GM21515 (cell line): ENCODE results near the gene PDSS2.
"Not testable (repeated sequence)": the region's sequence is repeated elsewhere in the genome, so short reads cannot be mapped to it uniquely, and the experiment has no call there.

Source experiments
- ATAC-seq: cut with Tn5 transposase; IDR thresholded peaks from one replicate; pipeline ENCODE4 v1.9.1; 2021; ENCODE audit not compliant: unreplicated experiment

The PDSS2 gene

DNA sequence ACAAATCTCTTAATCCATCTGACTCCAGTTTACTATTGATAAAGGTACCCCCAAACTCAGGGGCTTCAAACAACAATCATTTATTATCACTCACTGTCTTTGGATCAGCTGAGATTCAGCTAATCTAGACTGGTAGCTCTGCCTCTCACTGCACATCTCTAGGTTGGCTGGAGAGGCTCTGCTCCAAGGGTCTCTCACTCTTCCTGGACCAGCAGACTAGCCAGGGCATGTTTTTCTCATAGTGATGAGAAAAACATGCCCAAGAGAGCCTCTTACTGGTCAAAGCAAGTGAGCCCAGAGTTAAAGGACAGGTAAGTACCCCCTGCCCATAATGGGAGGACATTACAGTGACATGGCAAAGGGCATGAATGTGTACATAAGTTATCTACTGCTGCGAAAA is 228.9 kb downstream of the PDSS2 start:
- no peak for ATAC-seq

DNA sequence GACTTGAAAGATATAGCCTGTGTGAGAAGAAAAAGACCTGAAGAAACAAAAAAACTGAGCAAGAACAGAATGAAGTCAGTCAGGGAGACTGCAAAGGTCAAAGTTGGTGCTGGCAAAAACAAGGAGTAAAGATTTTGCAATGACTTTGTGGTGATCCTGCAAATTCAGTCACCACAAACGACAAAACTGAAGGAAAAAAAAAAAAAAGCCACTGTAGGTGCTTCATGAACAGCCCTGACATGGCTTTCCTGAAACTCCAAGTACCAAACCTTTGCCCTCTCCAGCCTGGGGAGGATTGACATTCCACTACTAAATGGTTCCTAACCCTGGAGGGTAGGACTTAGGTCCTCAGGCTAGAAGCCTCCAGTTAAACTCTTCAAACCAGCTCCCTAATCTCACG is 229.3 kb downstream of the PDSS2 start:
- ATAC-seq: no peak

DNA sequence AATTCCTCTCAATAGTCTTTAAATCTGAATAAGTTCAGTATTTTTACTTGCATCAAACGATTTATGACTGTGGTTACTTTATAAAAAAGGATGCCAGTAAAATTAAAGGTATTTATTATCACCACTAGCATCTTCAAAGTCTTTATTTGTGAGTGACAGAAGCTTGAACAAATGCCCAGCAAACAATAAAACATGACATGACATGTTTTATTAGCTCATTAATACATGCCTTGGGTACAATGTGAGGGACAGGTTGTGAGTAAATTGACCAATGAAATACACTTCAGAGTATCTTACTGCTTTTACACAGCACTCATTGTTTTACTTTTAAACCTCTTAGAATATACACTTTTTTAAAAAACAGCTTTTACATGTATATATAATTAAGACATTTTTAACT is 230.6 kb downstream of the PDSS2 start:
- no peak for ATAC-seq

DNA sequence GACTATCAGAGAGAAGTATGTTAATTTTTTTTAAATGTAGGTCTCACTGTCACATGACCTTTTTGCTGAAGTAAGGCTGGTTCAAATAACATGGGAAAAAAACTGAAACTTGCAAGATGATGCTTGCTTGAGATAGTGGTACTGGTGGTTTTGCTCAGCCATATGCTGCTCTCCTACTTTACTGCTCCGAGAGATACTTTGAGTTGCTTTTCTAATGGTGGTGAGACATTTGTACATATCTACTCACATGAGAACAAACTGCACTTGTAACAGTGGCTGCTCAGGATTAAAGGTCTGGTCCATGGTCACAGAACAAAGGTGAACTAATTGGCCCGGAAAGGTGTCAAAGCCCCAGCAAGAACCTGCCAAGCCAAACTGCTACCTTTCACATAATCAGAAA is 237.8 kb downstream of the PDSS2 start:
- ATAC-seq: no peak

DNA sequence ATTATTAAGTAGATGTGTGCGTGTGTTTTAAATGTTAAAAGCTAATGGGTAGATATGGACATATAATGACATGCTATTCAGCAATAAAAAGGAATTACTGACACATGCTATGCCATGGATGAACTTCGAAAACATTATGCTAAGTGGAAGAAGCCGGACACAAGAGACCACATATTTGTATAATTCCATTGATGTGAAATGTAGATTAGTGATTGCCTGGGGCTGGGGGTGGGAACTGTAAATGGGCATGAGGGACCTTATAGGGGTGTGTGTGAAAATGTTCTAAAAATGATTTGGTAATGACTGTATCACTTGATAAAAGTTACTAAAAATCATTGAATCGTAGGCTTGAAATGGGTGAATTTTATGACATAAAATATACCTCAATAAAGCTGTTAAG is 239.5 kb downstream of the PDSS2 start:
- ATAC-seq: no peak

DNA sequence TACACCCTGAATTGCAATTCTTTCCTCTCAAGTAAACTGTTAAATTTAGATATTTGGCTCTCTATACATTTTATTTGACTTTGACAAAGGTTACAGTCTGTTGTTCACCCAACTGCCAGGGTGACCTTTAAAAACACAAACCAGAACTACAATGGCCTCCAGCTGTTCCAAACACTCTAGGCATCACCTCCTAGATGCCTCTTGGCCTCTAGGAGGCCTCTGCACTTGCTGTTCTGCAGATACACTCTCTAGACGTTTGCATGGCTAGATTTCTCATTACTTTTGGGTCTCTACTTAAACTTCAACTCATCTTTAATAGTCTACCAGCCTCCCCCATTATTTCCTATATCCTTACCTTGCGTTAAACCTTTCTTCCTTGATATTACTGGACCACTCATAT is 241.2 kb downstream of the PDSS2 start:
- no peak for ATAC-seq

DNA sequence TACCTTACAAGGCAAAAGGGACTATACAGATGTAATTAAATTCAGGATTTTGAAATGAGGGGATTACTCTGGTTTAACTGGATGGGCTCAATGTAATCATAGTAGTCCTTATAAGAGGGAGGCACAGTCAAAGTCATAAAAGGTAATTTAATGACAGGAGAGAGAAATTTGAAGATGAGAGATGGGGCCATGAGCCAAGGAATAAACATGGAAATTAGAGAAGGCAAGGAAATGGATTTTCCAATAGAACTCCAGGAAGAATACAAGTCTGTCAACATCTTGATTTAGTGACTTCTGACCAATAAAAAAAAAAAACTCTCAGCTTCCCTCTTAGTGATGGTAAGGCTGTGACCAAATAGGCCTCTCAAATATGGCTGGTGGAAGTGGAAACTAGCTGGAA is 242.1 kb downstream of the PDSS2 start:
- no peak for ATAC-seq

DNA sequence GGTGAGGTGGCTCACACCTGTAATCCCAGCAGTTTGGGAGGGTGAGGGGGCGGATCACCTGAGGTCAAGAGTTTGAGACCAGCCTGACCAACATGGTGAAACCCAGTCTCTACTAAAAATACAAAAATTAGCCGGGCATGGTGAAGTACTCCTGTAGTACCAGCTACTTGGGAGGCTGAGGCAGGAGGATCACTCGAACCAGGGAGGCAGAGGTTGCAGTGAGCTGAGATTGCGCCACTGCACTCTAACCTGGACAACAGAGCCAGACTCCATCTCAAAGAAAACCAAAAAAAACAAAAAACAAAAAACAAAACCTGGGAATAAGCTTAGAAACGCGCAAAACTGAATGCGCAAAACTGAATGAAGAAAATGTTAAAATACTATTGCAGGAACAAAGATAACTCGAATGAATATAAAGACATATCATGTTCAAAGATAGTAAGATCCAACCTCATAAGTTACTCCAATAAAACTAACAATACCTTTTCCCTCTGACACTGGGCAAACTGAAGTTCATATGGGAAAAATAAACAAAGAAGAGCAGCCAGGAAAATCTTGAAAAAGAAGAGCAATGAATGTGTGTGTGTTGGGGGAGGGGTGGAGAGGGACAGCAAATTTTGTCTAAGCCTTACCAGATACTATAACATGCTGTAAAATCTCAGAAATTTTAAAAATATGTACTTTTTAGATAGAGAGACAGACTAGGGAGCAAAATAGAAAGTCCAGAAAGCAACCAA is 243.0 kb downstream of the PDSS2 start:
- ATAC-seq: no peak

DNA sequence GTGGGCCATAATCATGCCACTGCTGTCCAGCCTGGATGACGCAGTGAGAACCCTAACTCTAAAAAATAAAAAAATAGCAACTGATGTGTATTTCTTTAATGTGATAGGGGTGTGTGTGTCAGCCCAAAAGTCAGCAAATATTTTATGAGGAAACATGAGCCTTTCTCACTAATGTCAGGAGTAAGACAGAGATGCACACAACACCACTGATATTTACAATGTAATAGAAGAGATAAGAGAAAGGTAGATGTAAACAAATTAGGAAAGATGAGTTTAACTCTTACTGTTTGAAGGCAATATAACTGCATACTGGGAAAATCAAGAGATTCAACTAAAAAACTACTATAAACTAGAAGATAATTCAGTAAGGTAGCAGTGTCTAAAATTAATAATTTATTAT is 244.0 kb downstream of the PDSS2 start:
- no peak for ATAC-seq

DNA sequence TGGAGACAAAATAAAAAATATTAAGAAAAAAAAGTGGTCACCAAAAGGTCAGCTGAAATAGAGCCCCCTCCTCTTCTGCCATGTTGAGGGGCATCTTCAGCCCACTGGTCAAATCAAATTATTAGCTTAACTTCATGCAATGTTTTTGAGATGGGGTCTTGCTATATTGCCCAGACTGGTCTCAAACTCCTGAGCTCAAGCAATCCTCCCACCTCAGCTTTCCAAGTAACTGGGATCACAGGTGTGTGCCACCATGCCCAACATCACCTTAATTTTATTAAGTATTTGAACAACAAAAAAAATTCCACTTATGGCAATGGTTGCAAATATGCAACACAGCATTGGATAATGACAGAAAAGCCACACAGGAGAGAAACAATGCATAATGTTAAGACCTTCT is 244.7 kb downstream of the PDSS2 start:
- no peak for ATAC-seq

DNA sequence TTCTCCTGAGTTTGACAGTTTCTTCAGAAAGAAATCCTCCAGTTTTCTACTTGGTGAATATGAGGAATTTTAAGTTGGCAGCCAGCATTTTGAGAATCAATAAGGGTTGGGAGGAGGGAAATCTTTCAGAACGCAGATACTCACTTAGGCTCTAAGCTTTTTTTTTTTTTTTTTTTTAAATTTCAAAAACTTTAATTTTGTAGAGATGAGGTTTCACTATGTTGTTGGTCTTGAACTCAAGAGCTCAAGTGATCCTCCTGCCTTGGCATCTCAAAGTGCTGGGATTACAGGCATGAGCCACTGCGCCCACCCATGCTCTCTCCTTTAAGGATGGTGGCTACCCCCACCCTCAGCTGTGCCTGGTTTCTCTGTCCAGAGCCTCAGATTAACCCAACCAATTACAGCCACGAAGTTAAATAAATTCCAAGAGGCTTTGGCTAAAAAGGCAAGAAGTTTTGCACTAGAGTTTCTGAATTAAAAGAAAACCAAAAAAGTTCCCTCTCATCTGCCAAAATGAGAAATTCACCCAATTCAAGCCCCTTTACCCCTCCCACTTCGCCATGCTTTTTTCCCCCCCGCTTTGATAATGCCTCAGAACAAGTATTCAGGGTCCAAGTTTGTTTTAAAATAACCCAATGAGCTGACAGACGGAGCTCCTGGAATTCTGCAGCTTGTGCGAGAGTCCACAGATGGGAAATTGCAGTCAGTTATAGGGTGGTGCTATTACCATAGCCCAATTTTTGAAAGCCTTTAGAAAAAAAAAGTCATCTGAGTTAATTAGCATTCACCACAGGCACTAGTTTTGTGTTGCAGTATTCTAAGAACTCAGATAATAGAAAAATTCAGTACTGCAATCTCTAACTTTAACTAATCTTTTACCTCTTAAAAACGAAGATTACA is 249.7 kb downstream of the PDSS2 start:
- no peak for ATAC-seq

DNA sequence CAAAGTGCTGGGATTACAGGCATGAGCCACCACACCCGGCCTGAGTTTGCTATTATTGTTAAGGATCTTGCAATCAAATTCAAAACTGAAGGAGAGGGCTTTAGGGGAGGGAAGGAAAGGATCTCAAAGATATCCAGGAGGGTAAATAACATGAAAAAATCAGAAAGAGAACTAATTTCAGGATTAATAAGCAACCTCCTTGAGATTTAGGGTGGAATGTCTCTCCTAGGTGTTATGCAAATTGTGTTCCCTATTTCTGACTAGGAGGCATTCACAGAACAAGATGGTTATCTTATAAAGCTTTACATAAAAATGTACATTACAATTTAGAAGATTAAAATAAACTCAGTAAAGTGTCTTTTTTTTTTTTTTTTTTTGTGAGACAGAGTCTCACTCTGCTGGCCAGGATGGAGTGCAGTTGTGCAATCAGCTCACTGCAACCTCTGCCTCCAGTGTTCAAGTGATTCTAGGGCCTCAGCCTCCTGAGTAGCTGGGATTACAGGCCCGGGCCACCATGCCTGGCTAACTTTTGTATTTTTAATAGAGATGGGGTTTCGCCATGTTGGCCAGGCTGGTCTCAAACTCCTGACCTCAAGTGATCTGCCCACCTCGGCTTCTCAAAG is 252.0 kb downstream of the PDSS2 start:
- no peak for ATAC-seq

DNA sequence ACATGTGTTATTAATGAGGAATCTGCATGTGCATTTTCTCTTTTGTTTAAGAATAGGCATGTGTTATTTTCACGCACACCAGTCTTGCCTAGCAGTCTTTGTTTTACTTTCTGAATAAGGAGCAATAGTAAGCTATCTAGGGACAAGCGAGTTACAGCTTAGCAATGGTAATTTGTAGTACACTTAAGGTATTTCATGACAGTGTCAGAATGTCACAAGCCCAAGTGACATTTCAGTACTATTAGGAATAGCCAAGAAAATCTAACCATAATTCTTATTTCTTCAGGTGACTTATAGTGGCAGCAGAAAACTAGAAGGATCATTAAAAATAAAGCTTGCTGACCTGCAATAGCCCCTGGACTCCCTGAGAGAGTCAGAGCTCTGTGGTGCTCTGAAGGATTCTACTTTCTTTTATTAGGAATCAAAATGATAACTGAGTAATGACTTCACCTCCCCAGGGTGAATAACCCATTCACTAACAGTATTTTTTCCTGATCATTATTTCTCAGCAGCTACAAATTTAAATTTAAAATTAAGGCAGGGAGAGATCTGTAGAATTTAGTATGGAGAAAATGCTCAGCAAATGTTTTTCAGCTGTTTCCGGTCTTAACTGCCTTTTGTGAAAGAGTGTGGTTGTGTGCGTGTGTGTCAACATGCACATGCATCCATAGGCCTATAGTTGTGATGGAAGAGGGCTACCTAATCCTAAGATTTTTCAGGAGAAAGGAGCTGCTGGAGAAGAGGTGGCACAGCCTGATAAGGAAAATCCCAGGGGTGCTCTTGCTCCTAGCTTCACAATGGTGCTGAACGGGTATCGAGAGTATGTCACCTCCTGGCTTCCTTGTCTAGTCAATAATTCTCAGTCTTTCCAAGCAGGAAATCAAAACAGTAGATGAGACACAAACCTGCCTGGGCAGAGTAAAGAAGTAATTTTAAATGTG is 254.0 kb downstream of the PDSS2 start:
- ATAC-seq: no peak

DNA sequence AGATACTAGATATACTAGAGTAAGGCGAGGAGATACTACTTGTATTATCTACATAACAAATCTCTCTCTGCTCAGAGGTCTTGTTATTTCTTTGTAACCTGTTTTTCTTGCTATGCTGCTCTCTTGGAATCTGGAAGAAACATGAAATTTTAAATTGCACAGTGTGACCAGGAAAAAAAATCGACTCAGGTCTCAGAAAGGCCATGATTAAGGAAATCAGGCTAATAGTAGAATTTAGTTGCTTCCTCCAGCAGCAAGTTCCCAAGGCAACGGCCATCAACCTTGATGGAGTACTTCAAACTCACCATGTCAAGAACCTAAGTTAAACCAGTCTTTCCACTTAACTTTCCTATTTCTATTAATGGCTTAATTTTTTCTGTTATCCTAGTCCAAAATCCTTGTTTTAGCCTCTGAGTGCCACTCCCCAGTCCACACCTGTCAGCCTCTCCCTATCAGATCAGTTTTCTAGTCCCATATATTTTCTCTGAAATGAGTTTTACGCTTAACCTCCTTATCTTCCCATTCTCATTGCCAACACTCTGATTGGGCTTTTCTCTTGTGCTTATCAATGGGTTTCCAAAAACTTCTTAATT is 256.4 kb downstream of the PDSS2 start:
- ATAC-seq: no peak

DNA sequence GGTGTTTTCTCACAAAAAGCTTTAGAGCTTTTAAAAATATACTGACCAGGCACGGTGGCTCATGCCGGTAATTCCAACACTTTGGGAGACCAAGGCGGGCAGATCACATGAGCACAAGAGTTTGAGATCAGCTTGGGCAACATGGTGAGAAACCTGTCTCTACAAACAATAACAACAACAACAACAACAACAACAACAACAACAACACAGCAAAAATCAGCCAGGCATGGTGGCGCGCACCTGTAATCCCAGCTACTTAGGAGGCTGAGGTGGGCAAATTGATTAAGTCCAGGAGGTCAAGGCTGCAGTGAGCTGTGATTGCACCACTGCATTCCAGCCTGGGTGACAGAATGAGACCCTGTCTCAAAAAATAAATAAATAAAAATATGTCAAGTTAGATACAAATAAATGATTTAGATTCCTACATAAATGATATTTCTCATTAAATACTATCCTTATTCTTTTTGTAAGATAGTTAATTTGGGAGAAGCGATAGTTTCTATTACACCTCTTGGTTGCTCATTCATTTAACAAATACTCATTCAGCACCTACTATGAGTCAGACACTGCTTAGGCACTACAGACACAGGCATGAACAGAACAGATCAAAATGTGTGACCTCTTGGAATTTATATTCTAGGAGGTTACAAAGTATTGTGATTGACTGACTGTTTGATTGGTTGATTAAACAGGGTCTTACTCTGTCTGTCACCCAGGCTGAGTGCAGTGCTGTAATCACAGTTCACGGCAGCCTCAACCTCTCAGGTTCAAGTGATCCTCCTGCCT is 260.5 kb downstream of the PDSS2 start:
- no peak for ATAC-seq

DNA sequence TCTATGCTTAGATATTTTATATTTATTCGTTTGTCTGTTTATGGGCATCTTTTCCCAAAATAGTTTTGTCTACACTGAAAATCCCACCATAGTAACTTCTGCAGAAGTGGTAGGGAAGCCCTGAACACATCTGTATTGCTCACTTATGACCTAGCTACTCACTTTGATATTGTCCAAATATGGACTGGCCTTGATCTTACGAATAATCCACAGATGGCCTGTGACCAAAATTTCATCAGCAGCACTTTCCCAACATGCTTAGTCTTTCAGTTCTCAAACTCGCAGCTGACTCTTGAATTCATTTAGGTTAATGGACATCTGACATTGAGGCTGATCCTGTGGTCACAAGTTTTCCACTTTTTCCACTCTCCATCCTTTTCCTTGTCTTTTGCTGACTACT is 263.2 kb downstream of the PDSS2 start:
- no peak for ATAC-seq

DNA sequence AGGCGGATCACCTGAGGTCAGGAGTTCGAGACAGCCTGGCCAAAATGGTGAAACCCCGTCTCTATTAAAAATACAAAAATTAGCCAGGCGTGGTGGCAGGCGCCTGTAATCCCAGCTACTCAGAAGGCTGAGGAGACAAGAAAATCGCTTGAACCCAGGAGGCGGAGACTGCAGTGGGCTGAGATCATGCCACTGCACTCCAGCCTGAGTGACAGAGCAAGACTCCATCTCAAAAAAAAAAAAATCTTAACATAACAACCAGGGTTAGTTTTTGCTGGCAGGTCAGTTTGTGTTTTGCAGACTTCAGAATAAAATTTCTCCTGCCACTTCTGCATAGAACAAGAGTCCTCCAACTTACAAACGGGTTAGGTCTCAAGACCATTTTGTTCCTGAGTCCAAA is 264.6 kb downstream of the PDSS2 start:
- ATAC-seq: not testable (repeated sequence)

DNA sequence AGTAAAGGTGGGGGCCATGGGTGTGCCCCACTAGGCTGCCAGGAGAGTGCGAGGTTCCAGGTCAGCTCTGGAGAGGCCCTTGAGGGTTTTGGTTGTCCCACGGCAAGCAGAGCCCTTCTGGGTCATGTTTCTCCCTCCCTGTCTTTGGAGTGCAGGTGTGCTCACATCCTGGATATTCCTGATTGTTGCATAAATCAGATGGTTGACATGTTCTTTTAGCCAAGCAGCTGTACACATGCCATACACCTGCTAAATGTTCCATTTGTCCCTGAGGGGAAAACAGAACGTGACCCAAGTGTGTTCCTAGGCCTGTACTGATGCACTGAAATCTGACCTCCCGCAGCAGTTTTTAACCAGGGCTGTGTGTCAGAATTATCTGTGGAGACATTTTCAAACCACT is 266.5 kb downstream of the PDSS2 start:
- no peak for ATAC-seq

DNA sequence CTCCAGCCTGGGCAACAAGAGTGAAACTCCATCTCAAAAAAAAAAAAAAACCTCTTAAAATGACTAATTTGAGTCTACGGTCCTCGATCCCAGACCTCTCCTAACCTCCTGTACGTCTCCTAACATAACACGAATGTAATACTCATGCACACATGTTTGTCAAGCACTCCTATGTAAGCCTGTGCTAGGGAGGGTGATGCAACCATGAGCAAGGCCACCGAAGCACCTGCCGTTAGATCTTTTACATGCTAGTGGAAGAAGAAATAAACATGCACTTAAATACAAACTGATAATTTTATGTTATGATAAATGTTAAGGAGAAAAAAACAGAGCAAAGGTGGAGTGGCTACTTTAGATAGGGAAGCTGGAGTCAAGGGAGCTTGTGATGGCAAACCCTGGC is 271.7 kb downstream of the PDSS2 start:
- ATAC-seq: no peak

DNA sequence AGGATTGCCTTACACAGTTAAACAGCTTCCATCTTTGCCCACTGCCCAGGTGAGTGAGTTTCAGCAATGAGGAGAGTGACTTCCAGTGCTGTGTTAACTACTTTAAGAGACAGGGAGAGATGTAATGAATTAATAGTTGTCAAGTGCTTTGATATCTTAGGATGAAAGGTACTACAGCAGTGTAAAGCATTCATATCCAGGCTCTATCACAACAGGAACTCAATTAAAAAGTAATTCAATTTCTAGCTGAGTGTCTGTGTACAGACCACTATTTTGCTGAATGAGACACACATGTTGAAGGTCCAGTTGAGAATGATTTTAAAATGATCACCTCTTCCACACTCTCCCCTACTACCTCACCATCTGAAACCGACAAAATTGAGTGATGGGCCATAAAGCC is 273.3 kb downstream of the PDSS2 start:
- ATAC-seq: no peak
